Liver (tissue), 9 donors: Measurements from ENCODE around the gene ITPKB. TPM values are rescaled to one million over a fixed set of nuclear protein-coding genes. Genes with fewer than 3 reads are reported as not detected.

ENCODE experiments used
- DNase-seq: peaks from one replicate; pipeline ENCODE4 v3.0.0-alpha.2; 2017; ENCODE audit warnings: low spot score
- H3K27ac ChIP-seq, 2 donors: one replicate each; pipeline ENCODE4 v1.7.0; 2013; ENCODE audit warnings: inconsistent platforms in 2 of 2, low read length in 2 of 2, control low read depth in 1 of 2, low read depth in 1 of 2, mild to moderate bottlenecking in 1 of 2
- H3K27me3 ChIP-seq, 4 donors: one replicate each; pipeline versions ENCODE4 v1.6.1 to v1.7.0; 2013; ENCODE audit warnings: low read length in 3 of 4, inconsistent platforms in 1 of 4, mild to moderate bottlenecking in 1 of 4, moderate library complexity in 1 of 4; ENCODE audit not compliant: control insufficient read depth in 4 of 4, insufficient read depth in 4 of 4
- H3K36me3 ChIP-seq, 4 donors: one replicate each; pipeline versions ENCODE4 v1.6.1 to v1.7.0; 2013; ENCODE audit warnings: low read length in 3 of 4, mild to moderate bottlenecking in 3 of 4, low read depth in 1 of 4, moderate library complexity in 1 of 4; ENCODE audit not compliant: control insufficient read depth in 4 of 4, insufficient read depth in 3 of 4
- H3K4me1 ChIP-seq, 4 donors: one replicate each; pipeline versions ENCODE4 v1.6.1 to v1.7.0; 2013; ENCODE audit warnings: low read length in 3 of 4, mild to moderate bottlenecking in 3 of 4, moderate library complexity in 1 of 4; ENCODE audit not compliant: control insufficient read depth in 4 of 4, insufficient read depth in 4 of 4
- H3K4me3 ChIP-seq, 3 donors: one replicate each; pipeline versions ENCODE4 v1.6.1 to v1.7.0; 2013; ENCODE audit warnings: low read length in 3 of 3, control low read depth in 1 of 3, low read depth in 1 of 3, mild to moderate bottlenecking in 1 of 3
- H3K9ac ChIP-seq, 2 donors: one replicate each; pipeline ENCODE4 v1.7.0; 2013; ENCODE audit warnings: low read length in 2 of 2, mild to moderate bottlenecking in 2 of 2, moderate library complexity in 2 of 2, control low read depth in 1 of 2, low read depth in 1 of 2
- H3K9me3 ChIP-seq, 4 donors: one replicate each; pipeline versions ENCODE4 v1.6.1 to v1.7.0; 2013; ENCODE audit warnings: low read length in 3 of 4; ENCODE audit not compliant: control insufficient read depth in 4 of 4
- CTCF ChIP-seq: fragments of 150-350 bp; IDR thresholded peaks from 2 replicates; pipeline ENCODE4 v1.5.1; 2017; ENCODE audit warnings: improper control_type of control experiment, low read depth, low read length; ENCODE audit not compliant: missing input control
- EGR1 ChIP-seq, 2 donors: IDR thresholded peaks; 2 replicates each; pipeline ENCODE4 v1.6.1; 2016 to 2018; ENCODE audit warnings: antibody characterized with exemption in 2 of 2, low read depth in 2 of 2
- FOXA1 ChIP-seq: IDR thresholded peaks from 2 replicates; pipeline ENCODE4 v1.6.1; 2016; ENCODE audit warnings: antibody characterized with exemption
- FOXA2 ChIP-seq: IDR thresholded peaks from 2 replicates; pipeline ENCODE4 v1.6.1; 2016; ENCODE audit warnings: antibody characterized with exemption
- GABPA ChIP-seq, 2 donors: IDR thresholded peaks in 1 of 2; conservative IDR thresholded peaks in 1 of 2; 2 replicates each; pipeline ENCODE4 v1.6.1; 2016; ENCODE audit warnings: antibody characterized with exemption in 2 of 2, mild to moderate bottlenecking in 1 of 2, moderate library complexity in 1 of 2
- HNF4A ChIP-seq, 2 donors: conservative IDR thresholded peaks; 2 replicates each; pipeline ENCODE4 v1.6.1; 2016; ENCODE audit warnings: antibody characterized with exemption in 2 of 2, mild to moderate bottlenecking in 2 of 2
- JUND ChIP-seq, 2 donors: IDR thresholded peaks; 2 replicates each; pipeline ENCODE4 v1.6.1; 2016; ENCODE audit warnings: antibody characterized with exemption in 2 of 2
- NR2F2 ChIP-seq: IDR thresholded peaks from 2 replicates; pipeline ENCODE4 v1.6.1; 2016; ENCODE audit warnings: antibody characterized with exemption
- RAD21 ChIP-seq, 2 donors: IDR thresholded peaks; 2 replicates each; pipeline ENCODE4 v1.6.1; 2016; ENCODE audit warnings: antibody characterized with exemption in 2 of 2, mild to moderate bottlenecking in 2 of 2
- RXRA ChIP-seq, 2 donors: IDR thresholded peaks; 2 replicates each; pipeline ENCODE4 v1.6.1; 2017 to 2018; ENCODE audit warnings: antibody characterized with exemption in 2 of 2, mild to moderate bottlenecking in 1 of 2
- SP1 ChIP-seq: IDR thresholded peaks from 2 replicates; pipeline ENCODE4 v1.6.1; 2018; ENCODE audit warnings: antibody characterized with exemption, mild to moderate bottlenecking
- TAF1 ChIP-seq: conservative IDR thresholded peaks from 2 replicates; pipeline ENCODE4 v1.6.1; 2016; ENCODE audit warnings: antibody characterized with exemption, mild to moderate bottlenecking
- YY1 ChIP-seq: IDR thresholded peaks from 2 replicates; pipeline ENCODE4 v1.6.1; 2016; ENCODE audit warnings: antibody characterized with exemption, mild to moderate bottlenecking
- WGBS: extraction: QIAGEN DNeasy Blood & Tissue Kit; methylation state at CpG from one replicate; pipeline ENCODE4 v1.1.7; 2013; 5-methylcytosine and 5-hydroxymethylcytosine counted together
- polyA plus RNA-seq, 2 donors: library from polyadenylated mRNA; stranded (reverse) in 1 of 2; unstranded in 1 of 2; fragments of 200-250 nt in 1 of 2; fragments of >200 nt in 1 of 2; fragmentation: Nextera tagmentation in 1 of 2; extraction: Ambion mirVana in 1 of 2; gene quantifications; one replicate each; pipeline versions ENCODE4 v1.2.1 to v1.2.3, GENCODE V29; 2013 to 2015
- total RNA-seq, 2 donors: library from RNA; depleted of rRNA; stranded (reverse); fragments of >200 nt; gene quantifications; one replicate each; pipeline ENCODE4 v1.2.3, GENCODE V29; 2014
- TF ChIP-seq, protein P1 (sequence below): IDR thresholded peaks from 2 replicates; pipeline ENCODE4 v1.6.1; 2016; ENCODE audit warnings: antibody characterized with exemption, mild to moderate bottlenecking
- TF ChIP-seq, protein P2 (sequence below): IDR thresholded peaks from 2 replicates; pipeline ENCODE4 v1.6.1; 2016; ENCODE audit warnings: antibody characterized with exemption
- TF ChIP-seq, protein P3 (sequence below): IDR thresholded peaks from 2 replicates; pipeline ENCODE4 v1.6.1; 2016; ENCODE audit warnings: antibody characterized with exemption
- donor health status: healthy.
- donor health status: healthy.
- donor health status: healthy.
- donor health status: healthy.
- donor health status: healthy.

Gene ITPKB
- total and polyA plus RNA-seq, 4 donors, result 0.61 to 5.8 (median 3.7) TPM

DNA sequence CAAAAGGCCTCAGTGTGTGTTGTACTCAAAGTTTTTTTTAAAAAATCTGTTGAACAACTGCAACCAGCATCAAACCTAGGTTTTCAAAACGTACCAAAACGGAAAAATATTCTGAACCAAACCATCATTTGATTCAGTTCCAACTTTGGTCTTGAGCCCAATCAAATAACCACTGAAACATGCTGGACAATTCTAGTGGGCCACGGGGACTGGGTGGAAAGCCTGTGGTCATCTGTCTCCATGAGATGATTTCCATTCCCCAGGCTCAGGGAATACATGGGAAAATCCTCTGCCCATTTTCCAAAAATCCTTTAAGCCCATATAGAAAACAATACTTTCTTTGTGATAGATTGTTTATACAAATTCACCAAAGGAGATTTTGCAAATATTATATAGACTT, 22.5 kb downstream of the ITPKB start:
- Histone ChIP-seq H3K4me1 (peaks cover 0 to 1% (median 0%) of the 10 kb centered on the region in 4 donors), H3K4me3 (no peak overlapping the region)

DNA sequence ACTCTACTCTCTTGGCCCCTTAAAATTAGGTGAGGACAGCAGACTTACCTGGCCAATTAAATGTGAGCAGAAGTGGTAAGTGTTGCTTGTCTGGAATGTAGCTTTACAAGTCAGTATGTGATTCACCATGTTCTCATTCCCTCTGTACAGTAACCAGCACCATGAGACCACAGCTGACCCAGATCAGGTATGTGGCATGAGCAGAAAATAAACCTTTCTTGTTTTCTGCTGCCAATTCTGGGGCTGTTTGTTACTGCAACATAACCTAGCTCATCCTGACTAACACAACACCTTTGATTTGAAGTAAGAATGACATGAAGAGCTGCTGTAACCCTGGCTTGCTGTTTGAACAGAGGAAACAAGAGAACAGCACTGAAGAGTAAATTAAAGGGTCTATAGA, 24.9 kb downstream of the ITPKB start:
- no peak overlapping the region for H3K9ac ChIP-seq
- H3K4me3 ChIP-seq, result no peak overlapping the region
- H3K36me3 ChIP-seq, result no peaks in the 10 kb centered on the region
- H3K27me3 ChIP-seq, result no peaks in the 10 kb centered on the region
- H3K27ac ChIP-seq, result no peak overlapping the region
- H3K4me1 ChIP-seq, result peaks cover 0 to 5% (median 2%) of the 10 kb centered on the region in 4 donors
- no peak for DNase-seq
- peaks cover 0 to 1% (median 0%) of the 10 kb centered on the region in 4 donors for H3K9me3 ChIP-seq
- TF ChIP-seq, protein P1, sequence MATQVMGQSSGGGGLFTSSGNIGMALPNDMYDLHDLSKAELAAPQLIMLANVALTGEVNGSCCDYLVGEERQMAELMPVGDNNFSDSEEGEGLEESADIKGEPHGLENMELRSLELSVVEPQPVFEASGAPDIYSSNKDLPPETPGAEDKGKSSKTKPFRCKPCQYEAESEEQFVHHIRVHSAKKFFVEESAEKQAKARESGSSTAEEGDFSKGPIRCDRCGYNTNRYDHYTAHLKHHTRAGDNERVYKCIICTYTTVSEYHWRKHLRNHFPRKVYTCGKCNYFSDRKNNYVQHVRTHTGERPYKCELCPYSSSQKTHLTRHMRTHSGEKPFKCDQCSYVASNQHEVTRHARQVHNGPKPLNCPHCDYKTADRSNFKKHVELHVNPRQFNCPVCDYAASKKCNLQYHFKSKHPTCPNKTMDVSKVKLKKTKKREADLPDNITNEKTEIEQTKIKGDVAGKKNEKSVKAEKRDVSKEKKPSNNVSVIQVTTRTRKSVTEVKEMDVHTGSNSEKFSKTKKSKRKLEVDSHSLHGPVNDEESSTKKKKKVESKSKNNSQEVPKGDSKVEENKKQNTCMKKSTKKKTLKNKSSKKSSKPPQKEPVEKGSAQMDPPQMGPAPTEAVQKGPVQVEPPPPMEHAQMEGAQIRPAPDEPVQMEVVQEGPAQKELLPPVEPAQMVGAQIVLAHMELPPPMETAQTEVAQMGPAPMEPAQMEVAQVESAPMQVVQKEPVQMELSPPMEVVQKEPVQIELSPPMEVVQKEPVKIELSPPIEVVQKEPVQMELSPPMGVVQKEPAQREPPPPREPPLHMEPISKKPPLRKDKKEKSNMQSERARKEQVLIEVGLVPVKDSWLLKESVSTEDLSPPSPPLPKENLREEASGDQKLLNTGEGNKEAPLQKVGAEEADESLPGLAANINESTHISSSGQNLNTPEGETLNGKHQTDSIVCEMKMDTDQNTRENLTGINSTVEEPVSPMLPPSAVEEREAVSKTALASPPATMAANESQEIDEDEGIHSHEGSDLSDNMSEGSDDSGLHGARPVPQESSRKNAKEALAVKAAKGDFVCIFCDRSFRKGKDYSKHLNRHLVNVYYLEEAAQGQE, result no peak
- no peak for TF ChIP-seq SP1
- no peak for TF ChIP-seq EGR1 (IDR thresholded peaks at IDR 0.05; ENCODE audit: low read depth in 2 of 2)
- no peak for TF ChIP-seq GABPA (IDR thresholded peaks at IDR 0.05 in 1 of 2, conservative IDR thresholded peaks at IDR 0.05 in 1 of 2)
- TF ChIP-seq JUND (IDR thresholded peaks at IDR 0.05), result no peak
- no peak for TF ChIP-seq RAD21 (IDR thresholded peaks at IDR 0.05)

More for the DNA sequence above, 22.5 kb downstream of the ITPKB start:
- DNase-seq, result no peak
- Histone ChIP-seq H3K9me3 (peaks cover 0 to 1% (median 0%) of the 10 kb centered on the region in 4 donors), H3K9ac (no peak overlapping the region), H3K27ac (no peak overlapping the region), H3K36me3 (no peaks in the 10 kb centered on the region), H3K27me3 (no peaks in the 10 kb centered on the region)
- 84% methylated on average over 3 of the region's 3 CpGs for WGBS
- TF ChIP-seq EGR1 (IDR thresholded peaks at IDR 0.05; ENCODE audit: low read depth in 2 of 2) (no peak), CTCF (no peak), HNF4A (conservative IDR thresholded peaks at IDR 0.05) (no peak), GABPA (IDR thresholded peaks at IDR 0.05 in 1 of 2, conservative IDR thresholded peaks at IDR 0.05 in 1 of 2) (no peak), FOXA1 (no peak), FOXA2 (no peak), NR2F2 (no peak), RAD21 (IDR thresholded peaks at IDR 0.05) (no peak), RXRA (IDR thresholded peaks at IDR 0.05) (no peak), TAF1 (no peak), YY1 (no peak)
- TF ChIP-seq, protein P2, sequence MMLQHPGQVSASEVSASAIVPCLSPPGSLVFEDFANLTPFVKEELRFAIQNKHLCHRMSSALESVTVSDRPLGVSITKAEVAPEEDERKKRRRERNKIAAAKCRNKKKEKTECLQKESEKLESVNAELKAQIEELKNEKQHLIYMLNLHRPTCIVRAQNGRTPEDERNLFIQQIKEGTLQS, result no peak
- TF ChIP-seq, protein P3, sequence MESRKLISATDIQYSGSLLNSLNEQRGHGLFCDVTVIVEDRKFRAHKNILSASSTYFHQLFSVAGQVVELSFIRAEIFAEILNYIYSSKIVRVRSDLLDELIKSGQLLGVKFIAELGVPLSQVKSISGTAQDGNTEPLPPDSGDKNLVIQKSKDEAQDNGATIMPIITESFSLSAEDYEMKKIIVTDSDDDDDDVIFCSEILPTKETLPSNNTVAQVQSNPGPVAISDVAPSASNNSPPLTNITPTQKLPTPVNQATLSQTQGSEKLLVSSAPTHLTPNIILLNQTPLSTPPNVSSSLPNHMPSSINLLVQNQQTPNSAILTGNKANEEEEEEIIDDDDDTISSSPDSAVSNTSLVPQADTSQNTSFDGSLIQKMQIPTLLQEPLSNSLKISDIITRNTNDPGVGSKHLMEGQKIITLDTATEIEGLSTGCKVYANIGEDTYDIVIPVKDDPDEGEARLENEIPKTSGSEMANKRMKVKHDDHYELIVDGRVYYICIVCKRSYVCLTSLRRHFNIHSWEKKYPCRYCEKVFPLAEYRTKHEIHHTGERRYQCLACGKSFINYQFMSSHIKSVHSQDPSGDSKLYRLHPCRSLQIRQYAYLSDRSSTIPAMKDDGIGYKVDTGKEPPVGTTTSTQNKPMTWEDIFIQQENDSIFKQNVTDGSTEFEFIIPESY, result no peak
- TF ChIP-seq, protein P1, result no peak
